ENCODE results near the gene CNKSR2.

Gene CNKSR2

DNA sequence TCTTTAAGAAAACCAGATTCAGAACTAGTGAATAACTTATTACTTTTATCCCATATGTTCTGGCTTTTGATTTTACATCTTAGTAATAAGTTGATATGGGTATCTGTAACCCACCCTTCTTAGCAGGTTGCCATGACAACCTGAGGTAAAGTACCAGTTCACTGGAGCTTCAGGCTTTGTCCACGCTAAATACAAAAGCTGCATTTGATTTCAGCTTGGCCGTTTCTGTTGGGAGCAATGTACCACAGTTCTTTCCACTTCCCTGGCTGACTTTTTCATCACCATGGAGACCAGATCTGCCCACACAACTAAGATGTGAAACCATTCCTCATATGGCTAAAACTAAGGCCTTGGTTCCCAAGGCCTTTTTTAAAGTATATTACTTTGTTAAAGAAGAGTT is 257.8 kb downstream of the CNKSR2 start:
- TF ChIP-seq, protein P1, sequence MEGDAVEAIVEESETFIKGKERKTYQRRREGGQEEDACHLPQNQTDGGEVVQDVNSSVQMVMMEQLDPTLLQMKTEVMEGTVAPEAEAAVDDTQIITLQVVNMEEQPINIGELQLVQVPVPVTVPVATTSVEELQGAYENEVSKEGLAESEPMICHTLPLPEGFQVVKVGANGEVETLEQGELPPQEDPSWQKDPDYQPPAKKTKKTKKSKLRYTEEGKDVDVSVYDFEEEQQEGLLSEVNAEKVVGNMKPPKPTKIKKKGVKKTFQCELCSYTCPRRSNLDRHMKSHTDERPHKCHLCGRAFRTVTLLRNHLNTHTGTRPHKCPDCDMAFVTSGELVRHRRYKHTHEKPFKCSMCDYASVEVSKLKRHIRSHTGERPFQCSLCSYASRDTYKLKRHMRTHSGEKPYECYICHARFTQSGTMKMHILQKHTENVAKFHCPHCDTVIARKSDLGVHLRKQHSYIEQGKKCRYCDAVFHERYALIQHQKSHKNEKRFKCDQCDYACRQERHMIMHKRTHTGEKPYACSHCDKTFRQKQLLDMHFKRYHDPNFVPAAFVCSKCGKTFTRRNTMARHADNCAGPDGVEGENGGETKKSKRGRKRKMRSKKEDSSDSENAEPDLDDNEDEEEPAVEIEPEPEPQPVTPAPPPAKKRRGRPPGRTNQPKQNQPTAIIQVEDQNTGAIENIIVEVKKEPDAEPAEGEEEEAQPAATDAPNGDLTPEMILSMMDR (IDR thresholded peaks at IDR 0.05; ENCODE audit: low read depth, low read length) = no peak
- no peak overlapping the region for H3K4me3 ChIP-seq (ENCODE audit: low read depth, low read length)

DNA sequence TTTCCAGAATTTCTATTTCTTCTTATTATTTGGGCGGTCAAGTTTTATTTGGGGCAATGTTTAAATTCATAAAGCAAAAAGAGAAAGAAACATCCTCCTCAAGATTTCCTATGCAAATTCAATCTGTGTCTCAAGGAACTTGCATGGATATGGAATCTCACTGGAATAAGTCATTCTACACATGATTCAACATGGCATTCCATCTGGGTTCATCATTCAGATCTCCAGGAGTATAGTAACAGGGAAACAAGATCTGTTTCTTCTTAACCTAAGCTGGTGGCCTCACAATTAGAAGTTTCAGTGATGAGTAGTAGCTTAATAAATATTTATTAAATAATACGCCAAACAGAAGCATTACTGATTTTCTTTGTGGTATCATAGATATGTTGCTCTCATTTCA is 264.1 kb downstream of the CNKSR2 start:
- no peak overlapping the region for H3K4me3 ChIP-seq (ENCODE audit: low read depth, low read length)
- TF ChIP-seq, protein P1 (IDR thresholded peaks at IDR 0.05; ENCODE audit: low read depth, low read length) = no peak

DNA sequence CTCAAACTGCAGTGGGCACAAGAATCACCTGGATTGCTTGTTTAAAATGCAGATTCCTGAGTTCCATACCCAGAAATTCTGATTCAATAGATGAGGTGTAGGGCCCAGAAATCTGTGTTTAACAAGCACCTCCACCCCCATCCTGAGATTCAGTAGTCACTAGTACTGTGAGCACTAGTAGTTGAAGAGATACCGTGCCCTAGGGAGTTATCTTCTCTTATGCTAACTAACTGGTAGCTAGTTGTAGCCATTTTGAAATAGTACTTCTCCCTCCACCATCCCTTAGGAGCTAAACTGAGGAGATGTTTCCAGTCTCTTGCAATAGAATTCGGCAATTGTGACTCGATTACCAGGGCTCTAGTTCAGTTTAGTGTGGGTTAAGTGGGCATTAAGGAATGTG is 265.6 kb downstream of the CNKSR2 start:
- TF ChIP-seq, protein P1 (IDR thresholded peaks at IDR 0.05; ENCODE audit: low read depth, low read length) = no peak
- no peak overlapping the region for H3K4me3 ChIP-seq (ENCODE audit: low read depth, low read length)

DNA sequence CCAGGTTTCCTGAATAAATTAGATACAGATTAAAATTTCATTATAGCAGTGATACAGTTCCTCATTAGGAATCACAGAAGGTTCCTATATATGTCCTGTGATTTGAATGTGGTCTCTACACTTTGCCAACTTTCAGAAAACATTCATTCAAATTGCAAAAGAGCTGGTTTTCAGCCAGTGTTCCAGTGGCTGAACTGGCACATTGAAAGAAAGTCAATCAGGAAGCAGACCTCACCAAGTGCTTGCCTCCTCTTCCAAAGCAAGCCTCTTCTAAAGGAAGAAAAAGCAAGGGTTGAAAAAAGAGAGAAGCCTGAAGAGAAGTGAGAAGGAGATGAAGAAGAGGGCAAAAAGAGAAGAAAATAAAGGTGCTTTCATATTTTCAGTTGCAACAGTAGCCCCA is 271.2 kb downstream of the CNKSR2 start:
- H3K4me3 ChIP-seq (ENCODE audit: low read depth, low read length) = no peak overlapping the region
- TF ChIP-seq, protein P1 (IDR thresholded peaks at IDR 0.05; ENCODE audit: low read depth, low read length) = no peak

DNA sequence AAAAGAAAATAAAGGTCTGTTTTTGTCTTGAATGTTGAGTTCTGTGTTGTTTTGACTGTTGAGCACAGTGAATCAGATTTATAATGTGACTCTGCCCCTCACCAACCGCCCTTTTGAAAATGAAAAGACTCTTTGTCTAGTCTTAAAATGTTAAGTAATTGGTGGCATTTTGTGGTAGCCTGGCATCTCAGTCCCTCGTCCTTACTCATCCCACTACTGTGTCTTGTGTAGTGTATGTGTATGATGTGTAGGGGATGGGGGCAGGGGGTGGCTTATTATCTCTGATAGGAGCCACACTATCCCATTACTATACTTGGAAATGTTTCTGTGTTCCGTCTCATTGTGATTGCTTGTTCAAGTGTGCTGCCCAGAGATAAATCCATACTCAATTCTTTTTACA is 271.7 kb downstream of the CNKSR2 start:
- H3K4me3 ChIP-seq (ENCODE audit: low read depth, low read length) = no peak overlapping the region
- TF ChIP-seq, protein P1 (IDR thresholded peaks at IDR 0.05; ENCODE audit: low read depth, low read length) = no peak

DNA sequence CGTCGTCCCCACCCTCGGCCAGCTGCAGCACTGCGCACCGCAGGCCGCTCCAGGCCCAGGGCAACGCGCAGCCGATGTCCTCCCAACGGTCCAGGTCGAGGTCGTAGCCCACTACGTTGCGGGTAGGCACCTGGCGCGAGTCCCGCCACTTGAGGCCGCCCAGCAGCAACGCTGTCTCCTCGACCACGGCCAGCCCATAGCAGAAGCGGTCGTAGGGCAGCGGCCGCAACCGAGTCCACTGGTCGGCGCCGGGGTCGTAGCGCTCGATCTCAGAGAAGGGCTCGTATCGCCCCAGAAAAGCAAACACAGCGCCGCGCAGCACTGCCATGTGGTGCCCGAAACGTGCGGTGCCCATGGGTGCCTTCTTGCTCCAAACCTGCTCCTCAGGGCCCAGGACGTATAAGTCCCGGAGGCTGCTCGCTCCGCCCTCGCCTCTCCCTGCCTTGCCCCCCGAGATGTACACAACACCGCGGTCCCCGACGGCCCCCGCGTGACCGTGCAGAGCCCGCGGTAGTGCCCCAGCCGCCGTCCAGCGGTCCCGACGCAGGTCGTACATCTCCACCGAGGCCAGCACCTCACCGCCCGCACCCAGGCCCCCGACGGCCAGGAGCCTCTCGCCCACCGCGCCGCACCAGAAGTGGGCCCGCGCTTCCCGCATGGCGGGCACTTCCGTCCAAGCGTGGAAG is 281.8 kb downstream of the CNKSR2 start:
- TF ChIP-seq, protein P1 (IDR thresholded peaks at IDR 0.05; ENCODE audit: low read depth, low read length) = no peak
- H3K4me3 ChIP-seq (ENCODE audit: low read depth, low read length) = no peak overlapping the region

DNA sequence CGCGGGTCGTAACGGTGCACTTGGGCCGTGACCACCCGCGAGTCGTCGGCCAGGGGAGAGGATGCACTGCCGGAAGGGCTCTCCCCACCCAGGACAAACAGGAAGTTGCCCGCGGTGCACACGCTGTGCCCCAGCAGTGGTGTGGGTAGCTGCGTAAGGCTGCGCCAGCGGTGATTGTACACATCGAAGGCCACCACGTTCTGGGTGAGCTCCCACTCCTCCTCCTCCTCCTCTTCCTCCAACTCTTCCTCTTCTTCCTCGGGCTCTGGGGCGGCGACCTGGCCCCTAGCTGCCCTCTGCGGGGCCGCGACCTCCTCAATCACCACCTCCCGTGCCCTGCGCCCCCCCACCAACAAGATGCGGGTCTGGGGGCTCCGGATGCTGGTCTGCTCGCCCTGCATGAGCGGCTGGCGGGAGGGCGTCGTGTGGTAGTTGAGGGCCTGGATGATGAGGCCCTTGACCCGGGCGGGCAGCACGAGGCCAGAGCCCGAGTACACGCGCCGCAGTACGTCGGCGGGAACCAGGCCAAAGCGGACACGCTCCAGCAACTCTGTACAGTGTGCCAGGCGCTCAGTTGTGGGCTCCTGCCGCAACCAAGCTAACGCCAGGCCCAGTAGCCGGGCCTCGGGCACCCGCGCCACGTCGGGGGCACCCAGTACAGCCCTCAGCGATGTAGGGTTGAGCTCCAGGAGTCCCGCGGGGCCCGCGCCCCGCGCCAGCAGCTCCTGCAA is 282.5 kb downstream of the CNKSR2 start:
- no peak overlapping the region for H3K4me3 ChIP-seq (ENCODE audit: low read depth, low read length)
- TF ChIP-seq, protein P1 (IDR thresholded peaks at IDR 0.05; ENCODE audit: low read depth, low read length) = no peak
